HG03558 (cell line): ENCODE measurements around the gene CPT1B.

ENCODE experiments used
- ATAC-seq: cut with Tn5 transposase; IDR thresholded peaks from one replicate; pipeline ENCODE4 v1.9.1; 2021; ENCODE audit warnings: moderate number of reproducible peaks; ENCODE audit not compliant: unreplicated experiment; ENCODE audit errors: extremely low read depth

CPT1B gene

GRCh38 chr22:50587407-50587806, 9.2 kb upstream of the CPT1B start:
- no peak for ATAC-seq

DNA sequence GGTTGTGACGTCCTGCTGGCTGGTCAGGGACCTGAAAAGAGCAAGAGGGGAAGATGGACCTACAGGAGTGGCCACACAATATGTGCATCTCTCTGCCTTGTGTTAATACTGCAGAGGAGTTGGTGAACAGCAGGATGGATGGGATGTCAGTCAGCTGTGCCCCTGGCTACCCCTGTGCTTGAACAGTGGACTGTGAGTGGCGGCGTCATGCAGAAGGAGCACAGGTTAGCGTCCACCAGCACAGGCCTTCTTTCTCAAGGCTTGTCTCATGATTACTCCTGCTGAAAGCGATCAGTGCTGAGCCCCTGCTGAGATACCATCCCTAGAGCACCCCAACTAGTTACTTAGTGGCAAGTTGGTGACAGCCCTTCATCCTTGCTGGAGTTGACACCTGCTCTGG, 8.2 kb upstream of the CPT1B start:
- ATAC-seq = no peak

DNA sequence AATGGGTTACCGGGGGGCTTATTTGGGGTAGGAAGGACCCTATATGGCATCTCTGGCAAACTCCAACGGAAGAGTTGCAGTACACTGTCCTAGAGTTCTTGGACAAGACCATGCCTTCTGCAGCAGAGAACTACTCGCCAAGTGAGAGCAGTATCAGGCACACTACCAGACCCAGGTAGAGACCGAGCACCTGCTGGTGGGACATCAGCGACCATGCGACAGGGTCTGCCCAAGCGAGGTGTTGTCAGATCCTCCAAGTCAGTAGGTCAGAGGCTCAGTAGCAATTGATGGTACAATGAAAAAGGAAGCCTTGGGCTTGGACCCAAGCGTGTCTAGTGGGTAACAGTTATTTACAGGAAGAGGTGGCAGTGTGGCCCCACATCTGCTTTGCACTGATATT, 7.6 kb upstream of the CPT1B start:
- ATAC-seq = no peak

GRCh38 chr22:50585238-50585637, 7.0 kb upstream of the CPT1B start:
- ATAC-seq = no peak

DNA sequence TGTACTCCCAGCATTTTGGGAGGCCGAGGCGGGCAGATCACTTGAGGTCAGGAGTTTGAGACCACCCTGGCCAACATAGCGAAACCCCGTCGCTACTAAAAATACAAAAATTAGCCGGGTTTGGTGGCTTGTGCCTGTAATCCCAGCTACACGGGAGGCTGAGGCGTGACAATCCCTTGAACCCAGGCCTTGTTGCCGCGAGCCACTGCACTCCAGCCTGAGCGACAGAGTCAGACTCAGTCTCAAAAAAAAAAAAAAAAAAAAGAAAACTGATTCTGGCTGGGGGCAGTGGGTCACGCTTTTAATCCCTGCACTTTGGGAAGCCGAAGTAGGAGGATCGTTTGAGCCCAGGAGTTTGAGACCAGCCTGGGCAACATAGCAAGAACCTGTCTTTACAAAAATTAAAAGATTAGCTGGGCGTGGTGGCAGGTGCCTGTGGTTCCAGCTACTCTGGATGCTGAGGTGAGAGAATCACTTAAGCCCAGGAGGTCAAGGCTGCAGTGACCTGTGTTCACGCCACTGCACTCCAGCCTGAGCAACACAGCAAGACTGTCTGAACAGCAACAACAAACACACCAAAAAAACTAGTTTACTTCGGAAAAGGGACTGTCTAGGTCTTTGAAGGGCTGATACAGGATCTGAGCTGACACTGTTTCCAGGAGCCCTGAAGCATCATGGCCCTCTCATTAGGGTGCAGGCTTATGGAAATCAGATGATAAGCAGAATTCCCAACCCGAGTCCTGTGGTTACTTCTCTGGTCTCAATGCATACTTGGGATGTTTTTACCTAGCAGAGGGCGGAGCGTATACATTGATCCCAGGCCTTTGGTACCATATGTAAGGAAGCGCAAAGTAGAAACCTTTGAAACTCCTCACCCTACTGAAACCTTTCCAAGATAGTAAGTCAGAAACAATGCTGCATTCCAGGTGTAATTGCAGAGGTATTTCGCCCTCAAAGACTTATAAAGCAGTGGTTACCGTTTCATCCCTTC, 6.2 kb upstream of the CPT1B start:
- no peak for ATAC-seq

DNA sequence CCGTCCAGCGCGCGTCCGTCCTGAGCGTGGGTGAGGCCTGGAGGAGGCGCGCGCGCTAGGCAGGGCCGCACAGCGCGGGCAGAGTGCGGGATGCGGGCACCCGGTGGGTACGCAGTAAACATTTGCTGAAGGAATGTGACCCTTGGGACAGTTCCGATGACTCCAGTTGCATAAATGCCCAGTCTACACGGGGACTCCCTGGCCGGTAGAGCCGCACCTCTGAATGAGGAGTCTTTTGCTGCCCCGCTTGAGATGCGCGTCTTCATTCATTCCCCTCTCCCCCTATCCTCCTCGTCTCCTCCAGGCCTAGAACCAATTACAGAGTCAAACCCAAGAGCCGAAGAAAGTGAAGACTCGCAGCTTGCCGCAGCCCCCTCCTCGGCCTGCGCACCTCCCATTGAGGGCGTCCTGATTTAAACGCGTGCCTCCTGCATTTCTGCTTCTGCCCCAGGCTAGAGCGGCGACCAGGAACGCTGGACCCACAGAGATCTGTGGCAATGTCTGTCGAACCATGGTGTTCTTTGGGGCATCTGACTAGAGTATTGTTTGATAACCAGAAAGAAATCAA, 5.2 kb upstream of the CPT1B start:
- no peak for ATAC-seq

GRCh38 chr22:50582493-50583293, 4.5 kb upstream of the CPT1B start, which contains the start of gene CHKB:
Gene CHKB, minus strand, starts transcription at chr22:50582849. Its CDS starts 68 bp downstream, at chr22:50582781.
- ATAC-seq = peak; percentile 66

GRCh38 chr22:50581950-50582492, 3.8 kb upstream of the CPT1B start:
- no peak for ATAC-seq

- no peak for ATAC-seq
Measured at GRCh38 chr22:50581031-50581949, 3.1 kb upstream of the CPT1B start.

GRCh38 chr22:50579752-50580151, 1.5 kb upstream of the CPT1B start:
- ATAC-seq = no peak

DNA sequence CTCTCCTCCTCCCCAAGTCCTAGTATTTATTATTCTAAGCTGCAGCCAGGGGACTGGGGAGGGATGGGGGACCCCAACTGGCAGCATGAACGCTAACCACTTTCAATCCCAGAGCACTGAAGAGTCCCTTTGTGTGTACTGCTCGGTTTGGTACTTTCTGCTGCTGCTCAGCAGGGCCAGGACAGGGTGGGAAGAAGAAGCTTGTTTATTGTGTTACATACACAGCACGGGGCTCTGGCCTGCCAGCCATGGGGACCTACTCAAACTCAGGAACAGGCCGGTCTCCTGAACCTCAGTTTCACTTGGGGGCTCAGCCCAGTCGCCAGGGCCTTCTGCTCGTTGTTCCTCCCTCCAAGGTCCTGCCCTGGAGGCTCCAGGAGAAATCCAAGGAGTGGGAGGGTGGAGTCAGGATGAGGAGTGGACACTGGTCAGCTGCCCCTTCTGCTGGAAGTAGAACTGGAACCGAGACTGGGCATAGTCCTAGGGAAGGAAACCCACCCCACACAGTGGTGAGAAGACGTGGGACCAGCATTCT, 616 bp upstream of the CPT1B start:
- no peak for ATAC-seq

- ATAC-seq = no peak
Measured at GRCh38 chr22:50577697-50577986, 585 bp downstream of the CPT1B start.

- no peak for ATAC-seq
Measured at GRCh38 chr22:50576806-50577696, 1.2 kb downstream of the CPT1B start.

GRCh38 chr22:50576070-50576469, 2.2 kb downstream of the CPT1B start:
- no peak for ATAC-seq

DNA sequence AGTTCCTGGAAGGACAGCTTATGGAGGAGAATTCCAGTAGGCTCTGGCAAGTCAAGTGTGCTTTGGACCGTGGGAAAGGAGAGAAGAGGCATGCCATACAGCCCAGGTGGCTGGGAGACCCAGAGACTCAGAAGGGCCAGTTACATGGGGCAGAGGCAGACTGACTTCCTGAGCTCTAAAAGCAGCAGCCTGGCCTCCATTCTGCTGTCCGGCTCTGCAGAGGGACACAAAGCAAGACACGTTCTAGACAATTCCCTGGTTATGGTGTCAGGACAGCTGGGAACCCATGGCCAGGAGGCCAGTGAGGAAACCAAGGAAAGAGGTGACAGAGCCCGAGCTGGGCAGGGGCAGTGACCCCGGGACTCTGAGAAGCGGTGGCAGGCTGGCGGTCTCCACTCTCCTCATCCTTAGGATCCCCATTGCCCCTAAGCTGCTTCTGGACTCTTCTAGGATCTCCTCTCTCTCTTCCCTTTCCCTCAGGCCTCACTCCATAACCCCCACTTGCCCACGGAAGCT, 2.7 kb downstream of the CPT1B start:
- ATAC-seq = no peak

DNA sequence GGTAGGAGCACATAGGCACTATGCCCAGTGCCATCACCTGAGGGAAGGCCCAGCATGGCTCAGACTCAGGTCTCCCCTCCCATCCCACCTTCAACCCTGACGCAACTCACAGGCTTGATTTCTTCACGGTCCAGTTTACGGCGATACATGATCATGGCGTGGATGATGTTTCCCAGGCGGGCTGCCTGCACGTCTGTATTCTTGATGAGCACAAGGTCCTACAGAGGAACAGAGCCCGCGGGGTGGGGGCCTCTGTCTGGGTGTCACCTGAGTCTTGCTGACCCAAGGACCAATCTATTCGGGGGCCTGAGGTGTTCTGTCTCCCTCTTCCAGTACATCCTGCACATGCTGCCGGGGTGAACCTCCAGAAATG, 3.9 kb downstream of the CPT1B start:
- no peak for ATAC-seq

DNA sequence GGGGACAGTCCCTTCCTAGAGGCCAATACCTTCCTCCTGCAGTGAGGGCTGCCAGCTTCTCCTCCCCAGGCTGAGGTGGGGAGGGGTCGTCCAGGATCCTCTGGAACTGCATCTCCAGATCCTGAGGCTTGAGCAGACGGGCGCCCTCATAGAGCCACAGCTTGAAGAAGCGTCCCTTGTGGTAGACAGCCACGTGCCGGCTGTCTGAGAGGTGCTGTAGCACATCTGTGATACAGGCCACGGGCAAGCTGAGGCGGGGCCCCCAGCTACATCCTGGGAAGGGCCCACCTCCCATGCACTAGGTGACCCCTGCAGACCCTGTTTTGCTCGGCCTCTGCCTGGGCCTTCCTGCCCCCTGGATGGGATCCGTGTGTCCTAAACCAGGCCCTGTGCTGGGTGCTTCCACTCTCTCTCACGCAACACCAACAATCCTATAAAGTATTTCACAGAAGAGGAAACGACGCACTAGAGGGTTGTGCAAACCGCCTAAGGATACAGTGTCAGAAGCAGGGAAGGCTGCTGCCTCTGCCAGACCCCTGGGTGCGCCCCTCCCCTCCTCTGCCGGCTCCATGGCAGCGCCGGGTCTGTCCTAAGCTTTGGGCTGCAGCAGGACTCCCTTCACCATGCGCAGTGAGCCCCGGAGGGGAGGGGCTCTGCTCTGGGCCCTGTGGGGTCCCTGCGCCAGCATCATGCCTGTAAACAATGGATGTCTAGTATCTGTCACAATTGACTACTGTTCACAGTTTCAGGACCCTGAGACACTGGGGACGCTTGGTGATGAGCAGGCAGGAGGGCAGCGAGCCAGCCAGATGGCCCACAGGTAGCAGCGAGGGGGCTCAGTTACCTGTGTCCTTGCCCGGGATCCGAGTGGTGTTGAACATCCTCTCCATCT, 4.5 kb downstream of the CPT1B start:
- ATAC-seq = no peak
